ENCODE data around the gene TBC1D16. TPM values are rescaled to one million over a fixed set of nuclear protein-coding genes. Genes with fewer than 3 reads are reported as not detected.

The TBC1D16 gene
- total RNA-seq, 1 donor from 2014 or later: 21.7 TPM

GRCh38 chr17:79943347-79944241 is 92.1 kb downstream of the TBC1D16 start:
- no peak overlapping the region for H3K27ac ChIP-seq
- H3K27me3 ChIP-seq: no peaks in the 10 kb centered on the region
- H3K4me1 ChIP-seq: peaks cover 9% of the 10 kb centered on the region
- intact Hi-C loops (cut with DNase I): no loop called here
- H3K36me3 ChIP-seq: peaks cover 10% of the 10 kb centered on the region
- no peak overlapping the region for H3K4me3 ChIP-seq
- TF ChIP-seq CTCF (IDR thresholded peaks at IDR 0.05): no peak
- no peaks in the 10 kb centered on the region for H3K9me3 ChIP-seq
- peak; percentile 39 for DNase-seq
- no peak for ATAC-seq

- no peak for TF ChIP-seq CTCF (IDR thresholded peaks at IDR 0.05)
- H3K4me1 ChIP-seq: peaks cover 9% of the 10 kb centered on the region
- H3K27ac ChIP-seq: no peak overlapping the region
- DNase-seq (peak; percentile 72), ATAC-seq (peak; percentile 37)
- H3K9me3 ChIP-seq: no peaks in the 10 kb centered on the region
- intact Hi-C loops (cut with DNase I): no loop called here
- peaks cover 7% of the 10 kb centered on the region for H3K36me3 ChIP-seq
- peak overlapping the region; percentile 1 for H3K4me3 ChIP-seq
- H3K27me3 ChIP-seq: no peaks in the 10 kb centered on the region
Measured at GRCh38 chr17:79942591-79943346, 92.9 kb downstream of the TBC1D16 start.

- Histone ChIP-seq H3K4me3 (no peak overlapping the region), H3K27ac (no peak overlapping the region), H3K36me3 (peaks cover 7% of the 10 kb centered on the region), H3K9me3 (no peaks in the 10 kb centered on the region), H3K4me1 (peaks cover 9% of the 10 kb centered on the region), H3K27me3 (no peaks in the 10 kb centered on the region)
- no peak for TF ChIP-seq CTCF (IDR thresholded peaks at IDR 0.05)
- DNase-seq (peak; percentile 46), ATAC-seq (no peak)
- intact Hi-C loops (cut with DNase I): no loop called here
Measured at GRCh38 chr17:79942011-79942405, 93.7 kb downstream of the TBC1D16 start.

GRCh38 chr17:79941088-79942010 is 94.3 kb downstream of the TBC1D16 start:
- Histone ChIP-seq H3K27ac (no peak overlapping the region), H3K36me3 (peaks cover 7% of the 10 kb centered on the region), H3K4me1 (peaks cover 9% of the 10 kb centered on the region), H3K4me3 (no peak overlapping the region), H3K9me3 (no peaks in the 10 kb centered on the region), H3K27me3 (no peaks in the 10 kb centered on the region)
- DNase-seq (peak; percentile 50), ATAC-seq (no peak)
- no peak for TF ChIP-seq CTCF (IDR thresholded peaks at IDR 0.05)
- intact Hi-C loops (cut with DNase I): no loop called here

GRCh38 chr17:79940459-79941087 is 95.1 kb downstream of the TBC1D16 start:
- H3K27me3 ChIP-seq: no peaks in the 10 kb centered on the region
- intact Hi-C loops (cut with DNase I): no loop called here
- no peak overlapping the region for H3K27ac ChIP-seq
- no peak for TF ChIP-seq CTCF (IDR thresholded peaks at IDR 0.05)
- peaks cover 9% of the 10 kb centered on the region for H3K4me1 ChIP-seq
- peaks cover 7% of the 10 kb centered on the region for H3K36me3 ChIP-seq
- DNase-seq (peak; percentile 57), ATAC-seq (no peak)
- H3K9me3 ChIP-seq: no peaks in the 10 kb centered on the region
- H3K4me3 ChIP-seq: no peak overlapping the region
